H9 (cell line): ENCODE data around the gene MARCHF10. TPM values are rescaled to one million over a fixed set of nuclear protein-coding genes. Genes with fewer than 3 reads are reported as not detected.

Experiments used
- DNase-seq: peaks from one replicate; pipeline ENCODE4 v3.0.0-alpha.2; 2017
- H2AFZ ChIP-seq: one replicate; pipeline ENCODE4 v1.6.1; 2013; ENCODE audit warnings: mild to moderate bottlenecking, low read length, control low read depth, moderate library complexity
- H2AK5ac ChIP-seq: 2 replicates; pipeline ENCODE4 v1.6.1; 2013; ENCODE audit warnings: low read length, control low read depth, mixed read lengths; ENCODE audit not compliant: insufficient read length
- H2BK120ac ChIP-seq: one replicate; pipeline ENCODE4 v1.6.1; 2013; ENCODE audit warnings: low read depth, mild to moderate bottlenecking, low read length, control low read depth, inconsistent platforms; ENCODE audit not compliant: poor library complexity, severe bottlenecking
- H2BK12ac ChIP-seq: 2 replicates; pipeline ENCODE4 v1.6.1; 2013; ENCODE audit warnings: low read length, control low read depth, mixed read lengths, low read depth; ENCODE audit not compliant: insufficient read length
- H2BK15ac ChIP-seq: 2 replicates; pipeline ENCODE4 v1.6.1; 2013; ENCODE audit warnings: low read depth, low read length, control low read depth
- H2BK20ac ChIP-seq: one replicate; pipeline ENCODE4 v1.6.1; 2013; ENCODE audit warnings: low read depth, mild to moderate bottlenecking, low read length, control low read depth, inconsistent platforms; ENCODE audit not compliant: poor library complexity, severe bottlenecking
- H2BK5ac ChIP-seq: 2 replicates; pipeline ENCODE4 v1.6.1; 2013; ENCODE audit warnings: low read length, control low read depth, mixed read lengths; ENCODE audit not compliant: insufficient read length
- H3K14ac ChIP-seq: 2 replicates; pipeline ENCODE4 v1.6.1; 2013; ENCODE audit warnings: low read length, control low read depth; ENCODE audit not compliant: insufficient read depth
- H3K18ac ChIP-seq: 2 replicates; pipeline ENCODE4 v1.6.1; 2013; ENCODE audit warnings: low read depth, mild to moderate bottlenecking, mixed read lengths, low read length, control low read depth; ENCODE audit not compliant: insufficient read length
- H3K23ac ChIP-seq: 2 replicates; pipeline ENCODE4 v1.6.1; 2013; ENCODE audit warnings: low read length, control low read depth, mixed read lengths, low read depth; ENCODE audit not compliant: insufficient read length
- H3K23me2 ChIP-seq: 2 replicates; pipeline ENCODE4 v1.6.1; 2013; ENCODE audit warnings: low read depth, mild to moderate bottlenecking, mixed read lengths, low read length, control low read depth; ENCODE audit not compliant: insufficient read length, poor library complexity, severe bottlenecking
- H3K27ac ChIP-seq: 2 replicates; pipeline ENCODE4 v1.5.1; 2013; ENCODE audit warnings: low read length, control low read depth, mixed read lengths, low read depth; ENCODE audit not compliant: insufficient read length
- H3K27me3 ChIP-seq: 2 replicates; pipeline ENCODE4 v1.6.1; 2013; ENCODE audit warnings: low read length, control low read depth, inconsistent platforms; ENCODE audit not compliant: insufficient read depth
- H3K4ac ChIP-seq: 2 replicates; pipeline ENCODE4 v1.6.1; 2013; ENCODE audit warnings: low read depth, mild to moderate bottlenecking, control low read depth, inconsistent platforms, low read length, moderate library complexity
- H3K4me1 ChIP-seq: 2 replicates; pipeline ENCODE4 v1.6.1; 2013; ENCODE audit warnings: low read length, control low read depth, inconsistent platforms; ENCODE audit not compliant: insufficient read depth
- H3K4me2 ChIP-seq: 2 replicates; pipeline ENCODE4 v1.6.1; 2013; ENCODE audit warnings: low read length, control low read depth, mixed read lengths; ENCODE audit not compliant: insufficient read length, insufficient read depth
- H3K56ac ChIP-seq: 2 replicates; pipeline ENCODE4 v1.6.1; 2013; ENCODE audit warnings: low read depth, mild to moderate bottlenecking, mixed read lengths, low read length, control low read depth; ENCODE audit not compliant: insufficient read length
- H3K79me1 ChIP-seq: 2 replicates; pipeline ENCODE4 v1.6.1; 2013; ENCODE audit warnings: low read depth, mild to moderate bottlenecking, moderate library complexity, low read length, control low read depth, inconsistent platforms; ENCODE audit not compliant: insufficient read depth, poor library complexity, severe bottlenecking
- H3K79me2 ChIP-seq: 2 replicates; pipeline ENCODE4 v1.6.1; 2013; ENCODE audit warnings: low read length, control low read depth, inconsistent platforms; ENCODE audit not compliant: insufficient read depth
- H3K9ac ChIP-seq: 2 replicates; pipeline ENCODE4 v1.6.1; 2013; ENCODE audit warnings: low read length, control low read depth, mixed read lengths; ENCODE audit not compliant: insufficient read length; ENCODE audit errors: extremely low read depth
- H3K9me3 ChIP-seq: one replicate; pipeline ENCODE4 v1.6.1; 2013; ENCODE audit warnings: low read depth, low read length, inconsistent platforms; ENCODE audit not compliant: control insufficient read depth
- H3T11ph ChIP-seq: one replicate; pipeline ENCODE4 v1.6.1; 2013; ENCODE audit warnings: mild to moderate bottlenecking, low read length, control low read depth, inconsistent platforms
- H4K20me1 ChIP-seq: one replicate; pipeline ENCODE4 v1.6.1; 2013; ENCODE audit not compliant: control insufficient read depth, insufficient read length, insufficient read depth
- H4K5ac ChIP-seq: 2 replicates; pipeline ENCODE4 v1.6.1; 2013; ENCODE audit warnings: low read depth, mild to moderate bottlenecking, mixed read lengths, low read length, control low read depth; ENCODE audit not compliant: insufficient read length
- H4K8ac ChIP-seq: replicated peaks from 2 replicates; pipeline ENCODE4 v1.6.1; 2013; ENCODE audit warnings: low read length, control low read depth, mixed read lengths, low read depth; ENCODE audit not compliant: insufficient read length
- H4K91ac ChIP-seq: 2 replicates; pipeline ENCODE4 v1.6.1; 2013; ENCODE audit warnings: low read depth, mild to moderate bottlenecking, moderate library complexity, mixed read lengths, low read length, control low read depth; ENCODE audit not compliant: insufficient read length
- H3K27ac Mint-ChIP-seq, 3 experiments: 2 replicates in 2 of 3; 3 replicates in 1 of 3; pipeline ENCODE4 v1.8.0; 2020 to 2021; ENCODE audit warnings: mixed read lengths in 3 of 3, mild to moderate bottlenecking in 1 of 3, moderate library complexity in 1 of 3
- H3K27me3 Mint-ChIP-seq: 2 replicates; pipeline ENCODE4 v1.8.0; 2021; ENCODE audit warnings: low read depth, mild to moderate bottlenecking, moderate library complexity, mixed read lengths
- H3K36me3 Mint-ChIP-seq, 3 experiments: 2 replicates in 2 of 3; 3 replicates in 1 of 3; pipeline ENCODE4 v1.8.0; 2020 to 2021; ENCODE audit warnings: low read depth in 3 of 3, mixed read lengths in 3 of 3; ENCODE audit not compliant: insufficient read depth in 1 of 3
- H3K4me1 Mint-ChIP-seq, 2 experiments: 2 replicates each; pipeline ENCODE4 v1.8.0; 2020; ENCODE audit warnings: mixed read lengths in 2 of 2
- H3K4me3 Mint-ChIP-seq, 2 experiments: 2 replicates in 1 of 2; 3 replicates in 1 of 2; pipeline ENCODE4 v1.8.0; 2020 to 2021; ENCODE audit warnings: mild to moderate bottlenecking in 2 of 2, mixed read lengths in 2 of 2, moderate library complexity in 1 of 2
- H3K9me3 Mint-ChIP-seq, 2 experiments: 2 replicates in 1 of 2; 3 replicates in 1 of 2; pipeline ENCODE4 v1.8.0; 2020; ENCODE audit warnings: mild to moderate bottlenecking in 2 of 2, mixed read lengths in 2 of 2, moderate library complexity in 1 of 2
- WGBS: extraction: QIAGEN DNeasy Blood & Tissue Kit; methylation state at CpG from one replicate; pipeline ENCODE4 v1.1.7; 2013; ENCODE audit warnings: missing lambda C conversion rate, low lambda C conversion rate, mixed read lengths; ENCODE audit not compliant: insufficient read length; ENCODE audit errors: extremely low coverage; 5-methylcytosine and 5-hydroxymethylcytosine counted together
- long read RNA-seq: library from polyadenylated mRNA; unstranded; transcript quantifications from one replicate; pipeline ENCODE4 v2.0.0, GENCODE V29; 2020
- total RNA-seq: library from RNA; stranded (reverse); gene quantifications from 2 replicates; pipeline ENCODE4 v1.2.1, GENCODE V29; 2021
- TF ChIP-seq, protein P1 (sequence below): fragments of 200-600 bp; sonication (generic); conservative IDR thresholded peaks from 3 replicates; pipeline ENCODE4 v1.8.0; 2021; ENCODE audit warnings: antibody characterized with exemption, mild to moderate bottlenecking

The MARCHF10 gene, protein sequence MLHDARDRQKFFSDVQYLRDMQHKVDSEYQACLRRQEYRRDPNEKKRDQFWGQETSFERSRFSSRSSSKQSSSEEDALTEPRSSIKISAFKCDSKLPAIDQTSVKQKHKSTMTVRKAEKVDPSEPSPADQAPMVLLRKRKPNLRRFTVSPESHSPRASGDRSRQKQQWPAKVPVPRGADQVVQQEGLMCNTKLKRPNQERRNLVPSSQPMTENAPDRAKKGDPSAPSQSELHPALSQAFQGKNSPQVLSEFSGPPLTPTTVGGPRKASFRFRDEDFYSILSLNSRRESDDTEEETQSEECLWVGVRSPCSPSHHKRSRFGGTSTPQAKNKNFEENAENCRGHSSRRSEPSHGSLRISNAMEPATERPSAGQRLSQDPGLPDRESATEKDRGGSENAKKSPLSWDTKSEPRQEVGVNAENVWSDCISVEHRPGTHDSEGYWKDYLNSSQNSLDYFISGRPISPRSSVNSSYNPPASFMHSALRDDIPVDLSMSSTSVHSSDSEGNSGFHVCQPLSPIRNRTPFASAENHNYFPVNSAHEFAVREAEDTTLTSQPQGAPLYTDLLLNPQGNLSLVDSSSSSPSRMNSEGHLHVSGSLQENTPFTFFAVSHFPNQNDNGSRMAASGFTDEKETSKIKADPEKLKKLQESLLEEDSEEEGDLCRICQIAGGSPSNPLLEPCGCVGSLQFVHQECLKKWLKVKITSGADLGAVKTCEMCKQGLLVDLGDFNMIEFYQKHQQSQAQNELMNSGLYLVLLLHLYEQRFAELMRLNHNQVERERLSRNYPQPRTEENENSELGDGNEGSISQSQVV
- 0.39 TPM in 1 of 2 replicates, not detected in the other for total RNA-seq
- long read RNA-seq, partial matches to known transcripts: 1 of 2 reads
- long read RNA-seq, other reads (novel, unspliced or antisense): 1 of 2 reads

DNA sequence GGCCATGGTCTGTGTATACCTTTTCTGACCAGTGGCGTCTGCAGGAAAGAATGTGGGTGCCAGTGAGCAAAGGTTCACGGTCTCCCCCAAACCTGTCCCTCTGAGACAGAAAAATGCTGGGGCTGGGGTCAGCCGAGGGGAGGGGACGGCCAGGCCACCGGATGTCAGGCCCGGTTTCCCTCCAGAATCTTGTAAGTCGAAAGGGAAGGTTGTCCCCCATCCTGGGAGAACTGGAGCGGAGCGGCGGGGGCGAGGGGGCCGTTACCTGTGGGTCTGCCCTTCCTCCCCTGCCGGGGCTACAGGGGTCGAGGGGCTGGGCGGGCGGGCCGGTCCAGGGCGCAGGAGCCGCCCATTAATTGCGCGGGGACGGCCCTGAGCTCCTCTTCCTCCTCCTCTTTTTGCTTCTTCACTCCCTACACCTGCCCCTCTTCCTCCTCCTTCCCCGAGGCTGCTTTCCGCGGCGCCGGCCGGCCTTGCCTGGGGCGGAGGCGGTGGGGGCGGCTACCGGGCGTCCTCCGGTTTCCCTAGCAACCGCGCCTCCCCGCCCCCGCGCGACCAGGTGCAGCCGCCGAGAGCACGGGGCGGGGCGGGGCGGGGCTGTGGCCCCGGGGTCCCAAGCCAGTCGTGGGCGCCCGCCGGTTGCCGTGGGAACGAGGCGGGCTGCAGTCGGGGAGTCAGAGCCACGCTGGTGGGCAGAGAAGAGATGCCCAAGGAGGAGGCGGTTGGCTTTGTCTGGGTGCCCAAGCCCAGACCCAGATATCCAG is at the start of gene MARCHF10:
Gene MARCHF10 (minus strand): TSS at position 503 of the 764 bp plus-strand sequence. CDS start 6,579 bp downstream, outside the sequence.
- peak; percentile 80 for DNase-seq
- H4K91ac ChIP-seq: no peak within 1 kb of the TSS
- H3K27ac ChIP-seq: no peak within 1 kb of the TSS

More for the DNA sequence above, at the start of gene MARCHF10:
- no peak within 1 kb of the TSS for H4K5ac ChIP-seq
- no peak within 1 kb of the TSS for H4K8ac ChIP-seq
- H3K9me3 ChIP-seq: no peaks in the 10 kb centered on the region
- TF ChIP-seq, protein P1, sequence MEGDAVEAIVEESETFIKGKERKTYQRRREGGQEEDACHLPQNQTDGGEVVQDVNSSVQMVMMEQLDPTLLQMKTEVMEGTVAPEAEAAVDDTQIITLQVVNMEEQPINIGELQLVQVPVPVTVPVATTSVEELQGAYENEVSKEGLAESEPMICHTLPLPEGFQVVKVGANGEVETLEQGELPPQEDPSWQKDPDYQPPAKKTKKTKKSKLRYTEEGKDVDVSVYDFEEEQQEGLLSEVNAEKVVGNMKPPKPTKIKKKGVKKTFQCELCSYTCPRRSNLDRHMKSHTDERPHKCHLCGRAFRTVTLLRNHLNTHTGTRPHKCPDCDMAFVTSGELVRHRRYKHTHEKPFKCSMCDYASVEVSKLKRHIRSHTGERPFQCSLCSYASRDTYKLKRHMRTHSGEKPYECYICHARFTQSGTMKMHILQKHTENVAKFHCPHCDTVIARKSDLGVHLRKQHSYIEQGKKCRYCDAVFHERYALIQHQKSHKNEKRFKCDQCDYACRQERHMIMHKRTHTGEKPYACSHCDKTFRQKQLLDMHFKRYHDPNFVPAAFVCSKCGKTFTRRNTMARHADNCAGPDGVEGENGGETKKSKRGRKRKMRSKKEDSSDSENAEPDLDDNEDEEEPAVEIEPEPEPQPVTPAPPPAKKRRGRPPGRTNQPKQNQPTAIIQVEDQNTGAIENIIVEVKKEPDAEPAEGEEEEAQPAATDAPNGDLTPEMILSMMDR: no peak
- H3K14ac ChIP-seq: no peak within 1 kb of the TSS
- H2AFZ ChIP-seq: no peak within 1 kb of the TSS
- no peaks in the 10 kb centered on the region for H3K4me1 ChIP-seq
- H3K27me3 ChIP-seq: no peaks in the 10 kb centered on the region
- H3K56ac ChIP-seq: no peak within 1 kb of the TSS
- H2AK5ac ChIP-seq: no peak within 1 kb of the TSS
- H3K18ac ChIP-seq: no peak within 1 kb of the TSS
- H3K9ac ChIP-seq: no peak within 1 kb of the TSS
- peak within 1 kb of the TSS; percentile 13 for H3K4me2 ChIP-seq
- H4K20me1 ChIP-seq: no peaks in the 10 kb centered on the region
- no peaks in the 10 kb centered on the region for H3K79me2 ChIP-seq
- Mint-ChIP-seq H3K9me3 (no peaks in the 10 kb centered on the region; a peak in 2 of 5 replicates), H3K4me1 (peaks cover 16 to 24% of the 10 kb centered on the region in 2 experiments), H3K4me3 (peak within 1 kb of the TSS; percentile 62 to 76), H3K27me3 (peaks cover 6% of the 10 kb centered on the region), H3K27ac (peak within 1 kb of the TSS in 1 of 3 experiments; percentile 52; a peak in 1 of 7 replicates), H3K36me3 (no peaks in the 10 kb centered on the region; a peak in 1 of 7 replicates)
- no peak within 1 kb of the TSS for H2BK5ac ChIP-seq
- WGBS: no CpG with 5 or more reads among the region's 57 CpGs
- no peak within 1 kb of the TSS for H2BK120ac ChIP-seq
- H2BK12ac ChIP-seq: no peak within 1 kb of the TSS
- peaks cover 3% of the 10 kb centered on the region for H3K23me2 ChIP-seq
- no peak within 1 kb of the TSS for H3T11ph ChIP-seq
- H2BK15ac ChIP-seq: no peak within 1 kb of the TSS
- H2BK20ac ChIP-seq: no peak within 1 kb of the TSS
- H3K4ac ChIP-seq: no peak within 1 kb of the TSS
- H3K79me1 ChIP-seq: no peaks in the 10 kb centered on the region
- H3K23ac ChIP-seq: no peak within 1 kb of the TSS
